Activated CD4-positive, alpha-beta memory T cell treated with anti-CD3 and anti-CD28 coated beads, Interleukin-2, amount 10 ng/mL, durations not matched to agents 7 days and 5 days (primary cell): Measurements from ENCODE around the gene C6orf52. TPM values are rescaled to one million over a fixed set of nuclear protein-coding genes. Genes with fewer than 3 reads are reported as not detected.
"Not testable (repeated sequence)": the region's sequence is repeated elsewhere in the genome, so short reads cannot be mapped to it uniquely, and the experiment has no call there.

Source experiments
- CTCF ChIA-PET: fragments of 350-600 bp; sonication (Branson Sonifier 250); formaldehyde crosslinking; loops from one replicate; lab custom pipeline; 2021; ENCODE audit warnings: antibody characterized with exemption, inconsistent platforms; lab: Charles Lee
- POLR2A ChIA-PET: fragments of 350-600 bp; sonication (Branson Sonifier 250); formaldehyde crosslinking; loops from one replicate; lab custom pipeline; 2021; ENCODE audit warnings: antibody characterized with exemption; lab: Charles Lee
- DNase-seq: peaks from one replicate; pipeline ENCODE4 v3.0.0-alpha.2; 2020
- H3K27ac Mint-ChIP-seq: one replicate; pipeline ENCODE4 v1.8.0; 2021; ENCODE audit warnings: mild to moderate bottlenecking, mixed read lengths
- H3K27me3 Mint-ChIP-seq: one replicate; pipeline ENCODE4 v1.8.0; 2021; ENCODE audit warnings: mixed read lengths
- H3K36me3 Mint-ChIP-seq: one replicate; pipeline ENCODE4 v1.8.0; 2021; ENCODE audit warnings: low read depth, mixed read lengths
- H3K4me1 Mint-ChIP-seq: one replicate; pipeline ENCODE4 v1.8.0; 2021; ENCODE audit warnings: mixed read lengths
- H3K4me3 Mint-ChIP-seq: one replicate; pipeline ENCODE4 v1.8.0; 2021; ENCODE audit warnings: mild to moderate bottlenecking, mixed read lengths
- H3K9me3 Mint-ChIP-seq: one replicate; pipeline ENCODE4 v1.8.0; 2021; ENCODE audit warnings: mixed read lengths
- total RNA-seq, 2 experiments: library from RNA; stranded (reverse); gene quantifications; one replicate each; pipeline ENCODE4 v1.2.3, GENCODE V29; 2021

The C6orf52 gene
- total RNA-seq, 2 experiments from 2014 or later, result 0.88 to 1.6 TPM

DNA sequence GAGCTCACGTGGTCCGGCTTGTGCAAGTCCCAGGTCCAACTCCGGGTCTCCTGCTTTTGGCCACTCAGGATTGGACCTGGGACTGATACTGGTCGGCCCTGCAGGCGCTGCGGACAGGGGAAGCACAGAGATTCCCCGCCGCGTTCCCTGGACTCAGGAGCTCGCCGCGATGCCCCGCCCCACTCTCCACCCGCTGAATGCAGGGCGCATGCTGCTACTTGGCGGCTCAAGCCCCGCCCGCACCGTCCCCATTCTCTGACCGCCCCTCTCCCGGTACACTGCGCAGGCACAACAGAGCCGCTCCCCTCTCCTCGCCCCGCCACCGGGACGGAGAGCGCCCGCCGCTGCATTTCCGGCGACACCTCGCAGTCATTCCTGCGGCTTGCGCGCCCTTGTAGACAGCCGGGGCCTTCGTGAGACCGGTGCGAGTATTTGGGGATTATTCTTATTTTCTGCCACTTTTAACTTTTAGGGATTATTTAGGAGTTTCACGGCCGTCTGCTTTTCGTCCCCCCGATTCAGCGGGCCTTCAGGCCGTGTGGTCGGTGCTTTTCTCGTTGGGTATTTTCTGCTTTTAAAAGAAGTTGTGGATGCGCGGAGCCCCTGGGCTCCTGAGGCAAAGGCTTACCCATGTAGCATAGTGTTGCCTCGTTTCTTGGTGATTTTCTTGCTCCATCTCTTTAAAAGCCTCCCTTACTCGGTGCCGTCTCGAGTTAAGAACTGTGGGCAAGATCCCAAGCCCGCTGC is 28.6 kb upstream of the C6orf52 start, which contains the start of gene TMEM14C:
TMEM14C (plus strand) TSS at position 251 of the 747 bp plus-strand sequence. CDS start 1,544 bp downstream, outside the sequence.
- ChIA-PET CTCF (interaction anchor here (0.8 to 1.0 kb wide), 2 partner anchors 28 to 245 kb away, joined by 3 to 5 read pairs; partner anchors contain the start of gene PAK1IP1), POLR2A (interaction anchor here (0.7 to 5.5 kb wide), 8 partner anchors 10 to 116 kb away, joined by 3 to 86 read pairs (median 4); partner anchors contain the start of genes C6orf52, PAK1IP1 and TMEM14B)
- Mint-ChIP-seq H3K27ac (peak within 1 kb of the TSS; percentile 88), H3K9me3 (peaks cover 5% of the 10 kb centered on the region), H3K4me3 (peak within 1 kb of the TSS; percentile 95), H3K36me3 (peaks cover 33% of the 10 kb centered on the region), H3K4me1 (peaks cover 55% of the 10 kb centered on the region), H3K27me3 (no peaks in the 10 kb centered on the region)
- DNase-seq, result peak; percentile 87

DNA sequence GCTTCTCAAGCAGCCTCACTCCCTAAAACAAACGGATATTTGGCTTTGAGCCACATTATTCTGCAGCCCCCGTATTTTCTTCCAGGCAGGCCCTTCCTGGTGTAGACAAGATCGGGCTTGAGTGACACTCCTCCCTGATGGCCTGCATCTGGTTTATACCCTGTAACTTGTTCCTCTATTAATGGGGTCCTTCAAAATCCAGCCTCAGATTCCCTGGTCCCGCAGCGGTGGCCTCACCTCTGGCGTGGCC is 28.1 kb upstream of the C6orf52 start:
- Mint-ChIP-seq H3K4me3 (peak overlapping the region; percentile 95), H3K4me1 (peaks cover 55% of the 10 kb centered on the region), H3K9me3 (peaks cover 7% of the 10 kb centered on the region), H3K27me3 (no peaks in the 10 kb centered on the region), H3K36me3 (peaks cover 31% of the 10 kb centered on the region), H3K27ac (peak overlapping the region; percentile 88)
- CTCF ChIA-PET, result interaction anchor here (0.8 kb wide), 1 partner anchor 28 kb away, joined by 3 read pairs; the partner anchor contains the start of gene PAK1IP1
- DNase-seq, result no peak
- POLR2A ChIA-PET, result interaction anchor here (0.7 to 5.5 kb wide), 7 partner anchors 11 to 116 kb away, joined by 3 to 86 read pairs (median 4); partner anchors contain the start of genes C6orf52, PAK1IP1 and TMEM14B

DNA sequence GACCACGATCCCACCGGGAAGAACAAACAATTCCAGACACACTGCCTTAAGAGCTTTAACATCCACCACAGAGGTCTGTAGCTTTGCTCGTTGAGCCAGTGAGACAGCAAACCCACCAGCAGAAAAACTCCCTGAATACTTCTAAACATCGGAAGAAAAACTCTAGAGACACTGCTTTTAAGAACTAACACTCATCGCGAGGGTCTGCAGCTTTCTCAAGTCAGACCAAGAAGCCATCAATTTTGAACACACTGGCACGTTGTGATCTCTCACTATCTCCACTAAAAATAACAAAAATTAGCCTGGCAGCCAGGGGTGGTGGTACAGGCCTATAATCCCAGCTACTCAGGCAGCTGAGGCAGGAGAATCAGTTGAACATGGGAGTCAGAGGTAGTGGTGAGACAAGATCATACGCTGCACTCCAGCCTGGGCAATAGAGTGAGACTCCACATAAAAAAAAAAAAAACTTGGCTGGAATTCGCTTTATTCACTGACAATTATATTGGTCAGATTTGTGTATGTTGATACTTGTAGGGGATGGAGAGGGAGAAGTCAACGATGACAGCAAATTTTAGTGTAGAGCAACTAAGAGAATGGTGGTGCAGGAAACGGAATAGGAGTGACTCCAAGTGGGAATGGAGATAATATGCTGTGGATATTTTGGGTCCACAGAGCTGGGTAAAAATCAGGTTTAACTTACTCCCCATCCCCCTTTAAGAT is 27.6 kb upstream of the C6orf52 start:
- peak overlapping the region; percentile 88 for H3K27ac Mint-ChIP-seq
- ChIA-PET POLR2A (interaction anchor here (1.1 to 5.5 kb wide), 8 partner anchors 10 to 117 kb away, joined by 3 to 86 read pairs (median 4); partner anchors contain the start of genes C6orf52, PAK1IP1 and TMEM14B), CTCF (interaction anchor here (0.8 to 1.5 kb wide), 5 partner anchors 9 to 27 kb away, joined by 3 to 9 read pairs (median 3); partner anchors contain the start of genes C6orf52 and PAK1IP1)
- peaks cover 53% of the 10 kb centered on the region for H3K4me1 Mint-ChIP-seq
- peaks cover 28% of the 10 kb centered on the region for H3K36me3 Mint-ChIP-seq
- no peaks in the 10 kb centered on the region for H3K27me3 Mint-ChIP-seq
- no peak for DNase-seq
- peak overlapping the region; percentile 95 for H3K4me3 Mint-ChIP-seq
- peaks cover 7% of the 10 kb centered on the region for H3K9me3 Mint-ChIP-seq

DNA sequence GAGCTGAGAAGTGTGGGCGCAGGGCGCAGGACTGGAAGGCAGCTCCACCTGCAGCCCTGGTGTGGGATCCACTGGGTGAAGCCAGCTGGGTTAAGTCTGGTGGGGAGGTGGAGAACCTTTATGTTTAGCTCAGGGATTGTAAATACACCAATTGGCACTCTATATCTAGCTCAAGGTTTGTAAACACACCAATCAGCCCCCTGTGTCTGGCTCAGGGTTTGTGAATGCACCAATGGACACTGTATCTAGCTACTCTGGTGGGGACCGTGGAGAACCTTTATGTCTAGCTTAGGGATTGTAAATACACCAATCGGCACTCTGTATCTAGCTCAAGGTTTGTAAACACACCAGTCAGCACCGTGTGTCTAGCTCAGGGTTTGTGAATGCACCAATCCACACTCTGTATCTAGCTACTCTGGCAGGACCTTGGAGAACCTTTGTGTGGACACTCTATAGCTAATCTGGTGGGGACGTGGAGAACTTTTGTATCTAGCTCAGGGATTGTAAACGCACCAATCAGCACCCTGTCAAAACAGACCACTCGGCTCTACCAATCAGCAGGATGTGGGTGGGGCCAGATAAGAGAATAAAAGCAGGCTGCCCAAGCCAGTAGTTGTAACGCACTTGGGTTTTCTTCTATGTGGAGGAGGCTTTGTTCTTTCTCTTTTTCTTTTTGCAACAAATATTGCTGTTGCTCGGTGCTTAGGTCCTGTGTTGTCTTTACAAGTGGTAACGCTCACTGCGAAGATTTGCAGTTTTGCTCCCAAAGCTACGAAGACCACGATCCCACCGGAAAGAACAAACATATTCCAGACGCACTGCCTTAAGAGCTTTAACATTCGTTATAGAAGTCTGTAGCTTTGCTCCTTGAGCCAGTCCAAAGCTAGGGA is 26.8 kb upstream of the C6orf52 start:
- Mint-ChIP-seq H3K27ac (peak overlapping the region; percentile 88), H3K4me3 (peak overlapping the region; percentile 95), H3K4me1 (peaks cover 52% of the 10 kb centered on the region), H3K36me3 (peaks cover 26% of the 10 kb centered on the region)
- POLR2A ChIA-PET, result interaction anchor here (0.7 to 5.5 kb wide), 16 partner anchors 10 to 501 kb away, joined by 3 to 86 read pairs (median 4); partner anchors contain the start of genes C6orf52, PAK1IP1 and TMEM14B
- H3K9me3 Mint-ChIP-seq, H3K27me3 Mint-ChIP-seq: not testable (repeated sequence)
- DNase-seq, result peak; percentile 45
- CTCF ChIA-PET, result interaction anchor here (0.8 to 1.7 kb wide), 6 partner anchors 10 to 33 kb away, joined by 3 to 9 read pairs (median 3); partner anchors contain the start of genes C6orf52 and PAK1IP1

GRCh38 chr6:10720265-10720959 is 26.0 kb upstream of the C6orf52 start:
- DNase-seq, result peak; percentile 72
- no peaks in the 10 kb centered on the region for H3K27me3 Mint-ChIP-seq
- ChIA-PET CTCF (interaction anchor here (0.9 to 3.4 kb wide), 6 partner anchors 9 to 34 kb away, joined by 3 to 12 read pairs (median 3); partner anchors contain the start of genes C6orf52 and PAK1IP1), POLR2A (interaction anchor here (0.7 to 5.5 kb wide), 19 partner anchors 10 to 502 kb away, joined by 3 to 86 read pairs (median 4); partner anchors contain the start of genes C6orf52, MAK, PAK1IP1 and TMEM14B)
- peaks cover 7% of the 10 kb centered on the region for H3K9me3 Mint-ChIP-seq
- peaks cover 48% of the 10 kb centered on the region for H3K4me1 Mint-ChIP-seq
- peaks cover 22% of the 10 kb centered on the region for H3K36me3 Mint-ChIP-seq
- H3K27ac Mint-ChIP-seq, result peak overlapping the region; percentile 88
- peak overlapping the region; percentile 95 for H3K4me3 Mint-ChIP-seq

- peaks cover 17% of the 10 kb centered on the region for H3K36me3 Mint-ChIP-seq
- H3K27me3 Mint-ChIP-seq, result no peaks in the 10 kb centered on the region
- DNase-seq, result no peak
- POLR2A ChIA-PET, result interaction anchor here (0.7 to 5.5 kb wide), 14 partner anchors 9 to 502 kb away, joined by 3 to 86 read pairs (median 4); partner anchors contain the start of genes C6orf52, MAK, PAK1IP1 and TMEM14B
- H3K9me3 Mint-ChIP-seq, result peaks cover 7% of the 10 kb centered on the region
- CTCF ChIA-PET, result interaction anchor here (0.8 to 3.4 kb wide), 5 partner anchors 13 to 40 kb away, joined by 3 to 12 read pairs (median 3); partner anchors contain the start of genes C6orf52 and PAK1IP1
- H3K27ac Mint-ChIP-seq, result peak overlapping the region; percentile 82
- H3K4me1 Mint-ChIP-seq, result peaks cover 45% of the 10 kb centered on the region
- H3K4me3 Mint-ChIP-seq, result peak overlapping the region; percentile 95
Measured at GRCh38 chr6:10719964-10720264, 25.5 kb upstream of the C6orf52 start.

DNA sequence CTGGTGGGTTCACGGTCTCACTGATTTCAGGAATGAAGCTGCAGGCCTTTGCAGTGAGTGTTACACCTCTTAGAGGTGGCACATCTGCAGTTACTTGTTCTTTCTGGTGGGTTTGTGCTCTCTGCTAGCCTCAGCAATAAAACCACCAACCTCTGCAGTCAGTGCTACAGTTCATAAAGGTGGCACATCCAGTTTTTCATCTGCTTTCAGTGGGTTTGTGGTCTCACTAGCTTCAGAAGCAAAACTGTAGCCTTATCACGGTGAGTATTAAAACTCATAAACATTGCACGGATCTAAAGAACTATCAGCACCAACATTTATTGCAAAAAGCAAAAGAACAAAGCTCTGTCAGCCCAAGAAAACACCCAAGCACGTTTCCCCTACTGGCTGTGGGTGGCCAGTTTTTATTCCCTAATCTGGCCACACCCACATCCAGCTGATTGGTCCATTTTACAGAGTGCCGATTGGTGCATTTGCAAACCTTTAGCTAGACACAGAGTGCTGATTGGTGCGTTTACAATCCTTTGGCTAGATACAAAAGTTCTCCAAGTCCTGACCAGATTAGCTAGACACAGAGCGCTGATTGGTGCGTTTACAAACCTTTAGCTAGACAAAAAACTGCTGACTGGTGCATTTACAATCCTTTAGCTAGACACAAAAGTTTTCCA is 25.0 kb upstream of the C6orf52 start:
- Mint-ChIP-seq H3K4me1 (peaks cover 41% of the 10 kb centered on the region), H3K4me3 (peak overlapping the region; percentile 95), H3K27me3 (no peaks in the 10 kb centered on the region), H3K27ac (peak overlapping the region; percentile 82), H3K36me3 (peaks cover 17% of the 10 kb centered on the region), H3K9me3 (peaks cover 7% of the 10 kb centered on the region)
- CTCF ChIA-PET, result interaction anchor here (0.8 to 3.4 kb wide), 5 partner anchors 12 to 40 kb away, joined by 3 to 12 read pairs (median 3); partner anchors contain the start of genes C6orf52 and PAK1IP1
- DNase-seq, result peak; percentile 59
- POLR2A ChIA-PET, result interaction anchor here (0.7 to 5.5 kb wide), 12 partner anchors 9 to 119 kb away, joined by 3 to 86 read pairs (median 5); partner anchors contain the start of genes C6orf52, MAK, PAK1IP1 and TMEM14B

- peaks cover 13% of the 10 kb centered on the region for H3K36me3 Mint-ChIP-seq
- H3K27me3 Mint-ChIP-seq, result no peaks in the 10 kb centered on the region
- POLR2A ChIA-PET, result interaction anchor here (1.9 kb wide), 2 partner anchors 12 to 19 kb away, joined by 5 read pairs; partner anchors contain the start of genes C6orf52 and PAK1IP1
- DNase-seq, result no peak
- no peak overlapping the region for H3K27ac Mint-ChIP-seq
- CTCF ChIA-PET, result no interaction called here
- H3K4me1 Mint-ChIP-seq, result peaks cover 5% of the 10 kb centered on the region
- no peak overlapping the region for H3K4me3 Mint-ChIP-seq
- peaks cover 3% of the 10 kb centered on the region for H3K9me3 Mint-ChIP-seq
Measured at GRCh38 chr6:10713962-10714361, 19.5 kb upstream of the C6orf52 start.

- H3K4me3 Mint-ChIP-seq, result no peak overlapping the region
- DNase-seq, result no peak
- H3K27ac Mint-ChIP-seq, result no peak overlapping the region
- no peaks in the 10 kb centered on the region for H3K27me3 Mint-ChIP-seq
- H3K9me3 Mint-ChIP-seq, result no peaks in the 10 kb centered on the region
- peaks cover 38% of the 10 kb centered on the region for H3K36me3 Mint-ChIP-seq
- peaks cover 45% of the 10 kb centered on the region for H3K4me1 Mint-ChIP-seq
- ChIA-PET POLR2A (no interaction called here), CTCF (no interaction called here)
Measured at GRCh38 chr6:10696655-10697054, 2.2 kb upstream of the C6orf52 start.

DNA sequence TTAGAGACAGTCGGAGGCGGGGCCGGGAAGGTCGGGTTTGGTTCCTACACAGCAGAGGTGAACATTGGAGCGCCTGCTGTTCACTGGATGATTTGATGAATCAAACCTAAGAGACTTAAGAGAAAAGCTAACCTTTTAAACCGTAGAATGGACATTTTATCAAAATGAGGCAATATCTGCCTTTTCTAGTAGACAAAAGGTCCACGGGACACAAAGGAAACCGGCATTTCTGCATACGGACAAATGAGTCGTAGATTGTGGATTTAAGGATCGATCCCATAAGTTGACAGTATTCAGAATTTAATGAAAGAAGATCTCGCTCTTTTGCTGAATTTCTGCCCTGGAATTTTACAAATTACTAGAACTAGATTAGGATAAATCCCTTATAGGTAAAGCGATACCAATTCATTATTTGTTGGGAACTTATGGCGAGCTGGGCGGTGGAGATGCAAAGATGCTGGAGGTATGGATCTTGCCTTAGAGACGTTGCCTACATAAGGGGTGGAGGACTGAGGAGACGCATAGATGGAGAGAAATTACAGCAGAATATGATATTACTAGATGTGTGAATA is 756 bp upstream of the C6orf52 start:
- peak overlapping the region; percentile 98 for H3K27ac Mint-ChIP-seq
- H3K4me1 Mint-ChIP-seq, result peaks cover 42% of the 10 kb centered on the region

More for the DNA sequence above, 756 bp upstream of the C6orf52 start:
- no peak for DNase-seq
- H3K9me3 Mint-ChIP-seq, result no peaks in the 10 kb centered on the region
- ChIA-PET CTCF (interaction anchor here (0.6 to 2.1 kb wide), 11 partner anchors 10 to 504 kb away, joined by 3 to 12 read pairs (median 3); partner anchors contain the start of gene TMEM14C), POLR2A (interaction anchor here (1.0 to 3.4 kb wide), 13 partner anchors 10 to 1016 kb away, joined by 3 to 79 read pairs (median 5); partner anchors contain the start of genes MAK, TMEM14B and TMEM14C)
- H3K4me3 Mint-ChIP-seq, result peak overlapping the region; percentile 86
- no peaks in the 10 kb centered on the region for H3K27me3 Mint-ChIP-seq
- peaks cover 30% of the 10 kb centered on the region for H3K36me3 Mint-ChIP-seq
